MM.1S (cell line): ENCODE results near the gene ATG4C.

Experiments used
- DNase-seq: peaks from one replicate; pipeline ENCODE4 v3.0.0-alpha.2; 2015
- H2AFZ ChIP-seq: fragments of 300-600 bp; sonication (generic); 2 replicates; pipeline ENCODE4 v1.6.0; 2016; ENCODE audit warnings: antibody characterized with exemption, low read length
- H3F3A ChIP-seq: fragments of 300-600 bp; sonication (generic); 2 replicates; pipeline ENCODE4 v1.6.1; 2016; ENCODE audit warnings: mild to moderate bottlenecking, antibody characterized with exemption, low read length, moderate library complexity, mixed read lengths; ENCODE audit not compliant: insufficient read depth
- H3K27ac ChIP-seq: fragments of 300-600 bp; sonication (generic); 2 replicates; pipeline ENCODE4 v1.5.1; 2016; ENCODE audit warnings: mild to moderate bottlenecking, low read length
- H3K27me3 ChIP-seq: fragments of 300-600 bp; sonication (generic); replicated peaks from 2 replicates; pipeline ENCODE4 v1.6.0; 2016; ENCODE audit warnings: low read length; ENCODE audit not compliant: insufficient read depth
- H3K36me3 ChIP-seq: fragments of 300-600 bp; sonication (generic); replicated peaks from 2 replicates; pipeline ENCODE4 v1.6.1; 2016; ENCODE audit warnings: mild to moderate bottlenecking, low read length, mixed read lengths; ENCODE audit not compliant: insufficient read depth
- H3K4me1 ChIP-seq: fragments of 300-600 bp; sonication (generic); 2 replicates; pipeline ENCODE4 v1.6.1; 2016; ENCODE audit warnings: low read length, mixed read lengths
- H3K4me2 ChIP-seq: fragments of 300-600 bp; sonication (generic); 2 replicates; pipeline ENCODE4 v1.6.0; 2016; ENCODE audit warnings: low read depth, low read length
- H3K4me3 ChIP-seq: fragments of 300-600 bp; sonication (generic); 2 replicates; pipeline ENCODE4 v1.5.1; 2016; ENCODE audit warnings: low read length, mixed read lengths
- H3K79me2 ChIP-seq: fragments of 300-600 bp; sonication (generic); 2 replicates; pipeline ENCODE4 v1.6.1; 2016; ENCODE audit warnings: mixed run types, low read length, mixed read lengths
- H3K9ac ChIP-seq: fragments of 300-600 bp; sonication (generic); 2 replicates; pipeline ENCODE4 v1.6.1; 2016; ENCODE audit warnings: low read length, mixed read lengths
- H3K9me2 ChIP-seq: fragments of 300-600 bp; sonication (generic); replicated peaks from 2 replicates; pipeline ENCODE4 v1.6.1; 2016; ENCODE audit warnings: mild to moderate bottlenecking, low read length, mixed read lengths; ENCODE audit not compliant: insufficient read depth
- H3K9me3 ChIP-seq: fragments of 300-600 bp; sonication (generic); replicated peaks from 2 replicates; pipeline ENCODE4 v1.6.1; 2016; ENCODE audit warnings: mild to moderate bottlenecking, low read length, mixed read lengths; ENCODE audit not compliant: insufficient read depth
- H4K20me1 ChIP-seq: fragments of 300-600 bp; sonication (generic); 2 replicates; pipeline ENCODE4 v1.6.1; 2016; ENCODE audit warnings: mild to moderate bottlenecking, low read length, moderate library complexity, mixed read lengths; ENCODE audit not compliant: insufficient read depth
- CTCF ChIP-seq: fragments of 300-600 bp; sonication (generic); IDR thresholded peaks from 2 replicates; pipeline ENCODE4 v1.5.1; 2016; ENCODE audit warnings: antibody characterized with exemption, low read length, mixed read lengths
- EZH2 ChIP-seq: fragments of 300-600 bp; sonication (generic); optimal IDR thresholded peaks from 2 replicates; pipeline ENCODE3; 2017; ENCODE audit warnings: low read depth, mild to moderate bottlenecking, antibody characterized with exemption, low read length, mixed read lengths
- EZH2phosphoT487 ChIP-seq: fragments of 300-600 bp; sonication (generic); IDR thresholded peaks from 2 replicates; pipeline ENCODE4 v1.6.1; 2018; ENCODE audit warnings: antibody characterized with exemption, low read length

The ATG4C gene

GRCh38 chr1:62869217-62869754 is 85.4 kb downstream of the ATG4C start:
- TF ChIP-seq CTCF (no peak), EZH2phosphoT487 (no peak), EZH2 (no peak)
- Histone ChIP-seq H4K20me1 (no peaks in the 10 kb centered on the region), H3K79me2 (no peaks in the 10 kb centered on the region), H3K27ac (no peak overlapping the region), H3K27me3 (no peaks in the 10 kb centered on the region), H3K9me3 (no peaks in the 10 kb centered on the region), H3K4me3 (no peak overlapping the region), H3K4me2 (no peak overlapping the region), H3K9me2 (no peaks in the 10 kb centered on the region), H2AFZ (no peak overlapping the region), H3K36me3 (no peaks in the 10 kb centered on the region), H3K4me1 (no peaks in the 10 kb centered on the region), H3K9ac (no peak overlapping the region), H3F3A (no peaks in the 10 kb centered on the region)
- DNase-seq: no peak

- H3K9me2 ChIP-seq: no peaks in the 10 kb centered on the region
- no peaks in the 10 kb centered on the region for H4K20me1 ChIP-seq
- TF ChIP-seq CTCF: no peak
- no peaks in the 10 kb centered on the region for H3K4me1 ChIP-seq
- H3K36me3 ChIP-seq: no peaks in the 10 kb centered on the region
- no peaks in the 10 kb centered on the region for H3F3A ChIP-seq
- no peak overlapping the region for H3K4me3 ChIP-seq
- H2AFZ ChIP-seq: no peak overlapping the region
- H3K9me3 ChIP-seq: no peaks in the 10 kb centered on the region
- no peak overlapping the region for H3K4me2 ChIP-seq
- no peak overlapping the region for H3K9ac ChIP-seq
- H3K27ac ChIP-seq: no peak overlapping the region
- H3K79me2 ChIP-seq: no peaks in the 10 kb centered on the region
- no peak for DNase-seq
- H3K27me3 ChIP-seq: no peaks in the 10 kb centered on the region
Observed at GRCh38 chr1:62870148-62870547, 86.2 kb downstream of the ATG4C start.

DNA sequence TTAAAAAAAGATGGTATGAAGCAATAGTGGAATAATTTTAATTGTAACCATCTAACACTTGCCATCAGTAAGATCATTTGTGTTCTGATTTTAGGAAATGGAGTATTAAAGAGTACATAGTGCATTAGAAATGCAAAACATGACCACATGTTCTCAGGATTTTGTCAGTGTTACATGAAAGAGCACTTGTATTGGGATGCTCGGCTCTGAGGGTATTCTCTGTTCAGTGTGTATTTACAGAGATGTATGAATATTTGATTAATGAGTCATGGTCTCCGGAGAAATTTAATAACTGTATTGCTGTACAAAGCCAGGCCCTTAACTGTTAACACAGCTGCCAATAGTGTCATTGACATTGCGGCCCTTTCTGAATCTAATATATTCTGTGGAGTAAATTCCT is 91.7 kb downstream of the ATG4C start:
- H3K4me3 ChIP-seq: no peak overlapping the region

More for the DNA sequence above, 91.7 kb downstream of the ATG4C start:
- H3K9me2 ChIP-seq: no peaks in the 10 kb centered on the region
- no peaks in the 10 kb centered on the region for H3K9me3 ChIP-seq
- no peak overlapping the region for H3K27ac ChIP-seq
- H3K79me2 ChIP-seq: no peaks in the 10 kb centered on the region
- no peaks in the 10 kb centered on the region for H3K4me1 ChIP-seq
- no peak overlapping the region for H3K9ac ChIP-seq
- no peaks in the 10 kb centered on the region for H3F3A ChIP-seq
- no peaks in the 10 kb centered on the region for H3K36me3 ChIP-seq
- H3K27me3 ChIP-seq: no peaks in the 10 kb centered on the region
- H2AFZ ChIP-seq: no peak overlapping the region
- H4K20me1 ChIP-seq: no peaks in the 10 kb centered on the region
- no peak overlapping the region for H3K4me2 ChIP-seq
- no peak for TF ChIP-seq EZH2phosphoT487
- TF ChIP-seq EZH2: no peak
- TF ChIP-seq CTCF: no peak
- no peak for DNase-seq
